Kidney (tissue), 14 donors: ENCODE results near the gene SLC25A2. TPM values are rescaled to one million over a fixed set of nuclear protein-coding genes. Genes with fewer than 3 reads are reported as not detected.
"Not testable (repeated sequence)": the region's sequence is repeated elsewhere in the genome, so short reads cannot be mapped to it uniquely, and the experiment has no call there.

Experiments used
- DNase-seq, 5 donors: peaks; one replicate each; pipeline ENCODE4 v3.0.0-alpha.2; 2013 to 2020
- FAIRE-seq: peaks from 2 replicates; lab custom pipeline; 2012; peaks lifted over from hg19 to GRCh38; lab: Jason Lieb, UNC
- H3K27ac ChIP-seq, 2 donors: one replicate each; pipeline ENCODE4 v1.7.0; 2013; ENCODE audit warnings: low read depth in 2 of 2, low read length in 2 of 2, inconsistent platforms in 1 of 2
- H3K27me3 ChIP-seq: one replicate; pipeline ENCODE4 v1.7.1; 2013; ENCODE audit warnings: low read length, inconsistent platforms; ENCODE audit not compliant: control insufficient read depth, insufficient read depth
- H3K36me3 ChIP-seq, 3 donors: one replicate each; pipeline versions ENCODE4 v1.7.0 to v1.7.1; 2013; ENCODE audit warnings: low read length in 3 of 3, control low read depth in 1 of 3, inconsistent platforms in 1 of 3; ENCODE audit not compliant: insufficient read depth in 3 of 3, control insufficient read depth in 2 of 3
- H3K4me1 ChIP-seq, 3 donors: one replicate each; pipeline versions ENCODE4 v1.7.0 to v1.7.1; 2013; ENCODE audit warnings: low read length in 3 of 3, inconsistent platforms in 1 of 3, low read depth in 1 of 3; ENCODE audit not compliant: control insufficient read depth in 2 of 3, insufficient read depth in 2 of 3
- H3K4me3 ChIP-seq, 3 donors: one replicate each; pipeline versions ENCODE4 v1.7.0 to v1.8.1; 2013; ENCODE audit warnings: low read length in 3 of 3, control low read depth in 1 of 3, inconsistent platforms in 1 of 3
- H3K9ac ChIP-seq, 3 donors: one replicate each; pipeline versions ENCODE4 v1.7.0 to v1.7.1; 2013; ENCODE audit warnings: low read length in 3 of 3, control low read depth in 1 of 3, inconsistent platforms in 1 of 3
- H3K9me3 ChIP-seq, 3 donors: one replicate each; pipeline versions ENCODE4 v1.7.0 to v1.7.1; 2013; ENCODE audit warnings: low read length in 3 of 3, control low read depth in 1 of 3, inconsistent platforms in 1 of 3; ENCODE audit not compliant: control insufficient read depth in 2 of 3, insufficient read depth in 1 of 3
- intact Hi-C: fragments of 100-400 bp; cut with DNase I; formaldehyde crosslinking; loops from one replicate; pipeline ENCODE4 v1.11.1; 2022
- polyA plus RNA-seq: library from polyadenylated mRNA; stranded (reverse); fragments of 350-450 nt; fragmentation: Illumina TruSeq; extraction: RNeasy Lipid Tissue Mini Kit (QIAGEN cat#74804); gene quantifications from one replicate; pipeline ENCODE4 v1.2.3, GENCODE V29; 2014; ENCODE audit warnings: low read depth, low replicate concordance; ENCODE audit not compliant: insufficient read depth
- total RNA-seq: library from RNA; stranded (reverse); fragmentation: NEBNext Ultra II Directional; extraction: Animal tissue kit (Norgen Biotek cat#: 25700); gene quantifications from one replicate; pipeline ENCODE4 v1.2.1, GENCODE V29; 2021
- TF ChIP-seq, protein P1 (sequence below): IDR thresholded peaks from 3 replicates; pipeline ENCODE4 v1.5.1; 2012; ENCODE audit warnings: mild to moderate bottlenecking, moderate library complexity, borderline replicate concordance; ENCODE audit not compliant: insufficient read depth; ENCODE audit errors: extremely low read depth
- donor health status: control.
- donor health status: control.
- donor health status: control.
- donor health status: control.
- donor health status: control.
- donor health status: DM: yes; HTN: yes; CAD: no.
- donor health status: Normal renal cell carcinoma (clear cell type).

SLC25A2 gene
- total and polyA plus RNA-seq, 2 donors from 2014 or later = 0.94 TPM; not detected in 1

DNA sequence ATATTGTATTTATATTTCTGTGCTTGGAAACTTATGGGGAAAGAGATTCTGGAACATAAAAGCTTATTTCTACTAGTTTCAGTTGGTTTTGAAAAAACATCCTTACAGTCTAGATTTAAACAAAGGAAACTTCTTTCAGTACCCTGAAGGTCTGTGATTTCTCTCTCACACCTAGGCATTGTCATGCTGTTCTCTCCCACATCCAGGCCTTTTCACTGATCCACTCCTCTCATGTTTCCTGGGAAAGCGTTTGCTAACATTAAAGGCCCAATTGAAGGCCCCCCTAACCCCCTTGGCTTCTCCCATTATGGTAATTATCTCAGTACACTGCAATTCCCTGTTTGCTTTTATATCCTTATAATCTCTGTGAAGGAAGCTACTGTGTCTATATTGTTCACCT is 38.9 kb upstream of the SLC25A2 start:
- no peak for FAIRE-seq
- TF ChIP-seq, protein P1, sequence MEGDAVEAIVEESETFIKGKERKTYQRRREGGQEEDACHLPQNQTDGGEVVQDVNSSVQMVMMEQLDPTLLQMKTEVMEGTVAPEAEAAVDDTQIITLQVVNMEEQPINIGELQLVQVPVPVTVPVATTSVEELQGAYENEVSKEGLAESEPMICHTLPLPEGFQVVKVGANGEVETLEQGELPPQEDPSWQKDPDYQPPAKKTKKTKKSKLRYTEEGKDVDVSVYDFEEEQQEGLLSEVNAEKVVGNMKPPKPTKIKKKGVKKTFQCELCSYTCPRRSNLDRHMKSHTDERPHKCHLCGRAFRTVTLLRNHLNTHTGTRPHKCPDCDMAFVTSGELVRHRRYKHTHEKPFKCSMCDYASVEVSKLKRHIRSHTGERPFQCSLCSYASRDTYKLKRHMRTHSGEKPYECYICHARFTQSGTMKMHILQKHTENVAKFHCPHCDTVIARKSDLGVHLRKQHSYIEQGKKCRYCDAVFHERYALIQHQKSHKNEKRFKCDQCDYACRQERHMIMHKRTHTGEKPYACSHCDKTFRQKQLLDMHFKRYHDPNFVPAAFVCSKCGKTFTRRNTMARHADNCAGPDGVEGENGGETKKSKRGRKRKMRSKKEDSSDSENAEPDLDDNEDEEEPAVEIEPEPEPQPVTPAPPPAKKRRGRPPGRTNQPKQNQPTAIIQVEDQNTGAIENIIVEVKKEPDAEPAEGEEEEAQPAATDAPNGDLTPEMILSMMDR = no peak
- intact Hi-C loops = no loop called here
- Histone ChIP-seq H3K4me3 (no peak overlapping the region), H3K9me3 (peaks cover 2 to 59% (median 25%) of the 10 kb centered on the region in 3 donors), H3K27ac (no peak overlapping the region), H3K4me1 (no peaks in the 10 kb centered on the region), H3K36me3 (no peaks in the 10 kb centered on the region), H3K9ac (no peak overlapping the region), H3K27me3 (no peaks in the 10 kb centered on the region)
- no peak for DNase-seq

DNA sequence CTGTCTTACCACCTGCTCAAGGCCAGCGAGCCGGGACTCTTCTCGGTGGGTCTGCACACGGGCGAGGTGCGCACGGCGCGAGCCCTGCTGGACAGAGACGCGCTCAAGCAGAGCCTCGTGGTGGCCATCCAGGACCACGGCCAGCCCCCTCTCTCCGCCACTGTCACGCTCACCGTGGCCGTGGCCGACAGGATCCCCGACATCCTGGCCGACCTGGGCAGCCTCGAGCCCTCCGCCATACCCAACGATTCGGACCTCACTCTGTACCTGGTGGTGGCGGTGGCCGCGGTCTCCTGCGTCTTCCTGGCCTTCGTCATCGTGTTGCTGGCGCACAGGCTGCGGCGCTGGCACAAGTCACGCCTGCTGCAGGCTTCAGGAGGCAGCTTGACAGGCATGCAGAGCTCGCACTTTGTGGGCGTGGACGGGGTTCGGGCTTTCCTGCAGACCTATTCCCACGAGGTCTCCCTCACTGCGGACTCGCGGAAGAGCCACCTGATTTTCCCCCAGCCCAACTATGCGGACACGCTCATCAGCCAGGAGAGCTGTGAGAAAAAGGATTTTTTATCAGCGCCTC is 37.0 kb upstream of the SLC25A2 start:
- H3K27me3 ChIP-seq, FAIRE-seq, H3K27ac ChIP-seq, H3K4me1 ChIP-seq, H3K9ac ChIP-seq, H3K36me3 ChIP-seq, intact Hi-C loops, H3K4me3 ChIP-seq, DNase-seq: not testable (repeated sequence)
- H3K9me3 ChIP-seq = peaks cover 2 to 66% (median 24%) of the 10 kb centered on the region in 3 donors

DNA sequence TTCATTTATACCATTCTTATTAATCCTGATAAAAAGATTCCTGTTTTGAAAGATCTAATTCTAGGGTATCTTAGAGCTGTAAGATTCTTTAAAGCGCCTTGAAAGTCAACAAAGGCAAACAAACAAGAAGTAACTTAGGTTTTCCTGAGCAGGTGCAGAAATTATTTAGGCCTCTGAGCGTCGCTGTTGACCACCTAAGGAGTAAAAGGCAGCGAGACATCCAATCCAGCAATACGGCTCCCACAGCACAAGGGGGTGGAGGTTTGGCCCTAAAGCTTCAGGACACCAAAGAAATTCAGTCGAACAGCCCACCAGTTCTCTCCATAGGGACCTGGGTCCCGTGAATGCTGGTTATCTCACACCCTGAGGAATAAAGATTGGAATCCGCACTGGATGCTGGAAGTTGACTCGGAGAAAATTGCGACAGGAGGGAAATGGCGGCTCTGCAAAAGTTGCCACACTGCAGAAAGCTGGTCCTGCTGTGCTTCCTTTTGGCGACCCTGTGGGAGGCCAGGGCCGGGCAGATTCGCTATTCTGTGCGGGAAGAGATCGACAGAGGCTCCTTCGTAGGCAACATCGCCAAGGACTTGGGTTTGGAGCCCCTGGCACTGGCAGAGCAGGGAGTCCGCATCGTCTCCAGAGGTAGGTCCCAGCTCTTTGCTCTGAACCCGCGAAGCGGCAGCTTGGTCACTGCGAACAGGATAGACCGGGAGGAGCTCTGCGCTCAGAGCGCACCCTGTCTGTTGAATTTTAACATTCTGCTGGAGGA is 34.9 kb upstream of the SLC25A2 start, which contains the start of gene PCDHGA2:
TSS of gene PCDHGA2 (plus strand) at position 223 of the 769 bp plus-strand sequence.
- Histone ChIP-seq H3K27me3 (no peaks in the 10 kb centered on the region), H3K9ac (no peak within 1 kb of the TSS), H3K27ac (no peak within 1 kb of the TSS)

DNA sequence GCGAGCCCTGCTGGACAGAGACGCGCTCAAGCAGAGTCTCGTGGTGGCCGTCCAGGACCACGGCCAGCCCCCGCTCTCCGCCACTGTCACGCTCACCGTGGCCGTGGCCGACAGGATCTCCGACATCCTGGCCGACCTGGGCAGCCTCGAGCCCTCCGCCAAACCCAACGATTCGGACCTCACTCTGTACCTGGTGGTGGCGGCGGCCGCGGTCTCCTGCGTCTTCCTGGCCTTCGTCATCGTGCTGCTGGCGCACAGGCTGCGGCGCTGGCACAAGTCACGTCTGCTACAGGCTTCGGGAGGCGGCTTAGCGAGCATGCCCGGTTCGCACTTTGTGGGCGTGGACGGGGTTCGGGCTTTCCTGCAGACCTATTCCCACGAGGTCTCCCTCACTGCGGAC is 28.7 kb upstream of the SLC25A2 start:
- H3K36me3 ChIP-seq, DNase-seq, FAIRE-seq, H3K4me1 ChIP-seq, H3K4me3 ChIP-seq, H3K9ac ChIP-seq, H3K27ac ChIP-seq, intact Hi-C loops, H3K27me3 ChIP-seq: not testable (repeated sequence)
- peaks cover 0 to 45% (median 18%) of the 10 kb centered on the region in 3 donors for H3K9me3 ChIP-seq

More for the DNA sequence above, 34.9 kb upstream of the SLC25A2 start, which contains the start of gene PCDHGA2:
- FAIRE-seq (no peak), DNase-seq (peak in 3 of 5 donors; percentile 57 to 80 (median 76))
- H3K4me1 ChIP-seq = no peaks in the 10 kb centered on the region
- no peaks in the 10 kb centered on the region for H3K36me3 ChIP-seq
- TF ChIP-seq, protein P1 = peak; percentile 18
- intact Hi-C loops = no loop called here
- peaks cover 0 to 56% (median 26%) of the 10 kb centered on the region in 3 donors for H3K9me3 ChIP-seq
- H3K4me3 ChIP-seq = peak within 1 kb of the TSS; percentile 31 to 55 (median 42)
